Amygdala (tissue), 56 donors: ENCODE measurements around the gene PRRG2.

ENCODE experiments used
- DNase-seq, 56 donors: peaks; one replicate each; lab custom pipeline; 2025; lab: John Stamatoyannopoulos, UW

PRRG2 gene

DNA sequence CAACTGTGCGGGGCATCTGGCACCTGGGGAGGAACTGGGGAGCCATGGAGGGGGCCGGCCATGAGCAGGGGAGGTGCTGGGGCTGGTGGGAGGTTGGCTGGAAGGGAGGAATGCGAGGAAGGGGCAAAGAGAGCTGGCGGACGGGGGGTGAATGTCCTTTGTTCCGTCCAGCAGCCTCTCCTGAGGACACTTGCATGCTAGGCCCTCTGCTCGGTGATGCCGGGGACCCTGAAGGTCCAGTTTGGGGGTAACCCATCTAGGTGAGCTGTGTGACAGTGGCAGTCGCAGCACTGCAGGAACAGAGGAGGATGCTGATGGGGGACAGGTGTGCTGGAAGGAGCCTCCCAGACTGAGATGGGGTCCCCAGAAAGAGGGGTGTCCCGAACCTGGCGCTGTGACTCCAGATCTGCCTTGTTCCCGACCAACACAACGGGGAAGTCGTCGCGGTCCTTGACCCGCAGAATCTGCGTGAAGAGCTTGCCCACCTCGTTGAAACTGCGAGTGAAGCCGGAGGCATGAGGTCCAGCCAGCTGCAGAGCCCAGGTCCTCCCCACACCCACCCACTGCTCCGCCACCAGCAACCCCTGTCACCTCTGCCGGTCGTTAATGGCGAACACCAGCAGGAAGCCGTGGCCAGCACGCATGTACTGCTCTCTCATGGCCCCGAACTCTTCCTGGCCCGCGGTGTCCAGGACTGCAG, 55.3 kb downstream of the PRRG2 start:
- DNase-seq = peak in 1 of 56 donors; percentile 13

DNA sequence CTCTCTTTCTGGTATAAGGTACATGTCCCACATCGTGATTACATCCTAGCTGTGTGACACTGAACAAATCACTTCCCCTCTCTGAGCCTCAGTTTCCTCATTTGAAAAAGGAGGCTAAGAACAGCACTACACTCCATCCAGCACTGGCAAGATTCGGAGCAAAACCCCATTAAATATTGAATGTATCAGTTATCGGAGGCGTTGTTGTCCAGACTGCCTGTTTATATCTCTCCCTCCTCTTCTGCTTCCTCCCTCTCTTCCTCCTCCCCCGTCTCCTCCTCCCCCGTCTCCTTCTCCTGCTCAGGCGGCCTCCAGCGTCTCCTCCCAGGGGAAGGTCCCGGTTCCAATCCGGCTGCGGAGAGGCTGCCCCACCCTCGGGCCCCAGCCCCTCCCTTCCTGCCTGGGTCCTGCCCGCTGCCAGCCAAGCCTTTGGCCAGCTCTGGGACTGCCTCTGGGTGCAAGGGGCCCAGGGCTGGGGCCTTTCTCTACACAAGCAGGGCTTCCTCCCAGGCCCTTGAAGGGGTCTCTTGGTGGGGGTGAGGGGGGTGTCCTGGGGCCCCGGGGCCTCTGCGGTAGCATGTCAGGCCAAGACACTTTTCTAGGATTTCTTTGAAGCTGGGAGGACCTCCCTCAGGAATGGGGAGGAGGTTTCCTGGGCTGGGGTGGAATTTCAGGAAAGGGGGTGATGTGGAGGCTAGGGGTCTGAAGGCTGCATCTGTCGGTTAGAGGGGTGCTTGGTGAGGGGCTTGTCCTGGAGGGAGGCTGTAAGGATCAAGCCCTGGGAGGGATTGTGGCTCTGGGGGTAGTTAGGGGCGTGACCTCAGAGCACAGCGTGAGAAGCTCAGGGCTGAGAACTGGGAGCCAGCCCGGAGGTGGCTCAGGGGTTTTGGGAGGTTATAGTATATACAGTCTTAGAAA, 57.0 kb downstream of the PRRG2 start:
- peak in 12 of 56 donors; percentile 4 to 43 (median 17) for DNase-seq

DNA sequence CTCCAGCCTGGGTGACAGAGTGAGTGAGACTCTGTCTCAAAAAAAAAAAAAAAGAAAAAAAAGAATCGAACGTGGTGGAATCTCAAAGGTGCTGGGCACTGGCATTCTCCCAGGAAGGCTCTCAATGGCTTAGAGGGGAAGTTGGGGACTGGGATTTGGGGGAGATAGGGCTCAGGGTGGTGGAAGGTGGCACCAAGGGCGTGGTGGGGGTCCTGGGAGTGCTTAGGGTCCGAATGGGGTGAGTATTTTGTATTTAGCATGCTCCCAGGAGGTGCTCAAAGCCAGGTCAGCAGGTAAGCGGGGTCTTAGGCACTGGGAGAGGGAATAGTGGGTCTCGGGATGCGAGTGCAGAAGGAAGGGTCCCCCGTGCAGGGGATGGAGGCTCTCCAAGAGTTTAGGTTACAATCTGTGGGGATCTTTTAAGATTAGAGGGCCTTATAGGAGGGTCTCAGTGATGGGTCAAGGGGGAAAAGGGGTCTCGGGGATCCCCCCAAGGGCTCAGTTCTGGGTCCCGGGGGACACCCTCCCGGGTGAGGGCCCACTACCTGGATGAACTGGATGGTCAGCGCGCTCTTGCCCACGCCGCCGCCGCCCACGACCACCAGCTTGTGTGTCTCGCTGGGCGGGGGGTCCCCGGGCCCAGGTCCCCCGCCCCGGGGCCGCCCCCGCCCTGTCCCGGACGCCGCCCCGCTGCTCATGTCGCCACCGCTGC, 58.4 kb downstream of the PRRG2 start:
- no peak for DNase-seq

DNA sequence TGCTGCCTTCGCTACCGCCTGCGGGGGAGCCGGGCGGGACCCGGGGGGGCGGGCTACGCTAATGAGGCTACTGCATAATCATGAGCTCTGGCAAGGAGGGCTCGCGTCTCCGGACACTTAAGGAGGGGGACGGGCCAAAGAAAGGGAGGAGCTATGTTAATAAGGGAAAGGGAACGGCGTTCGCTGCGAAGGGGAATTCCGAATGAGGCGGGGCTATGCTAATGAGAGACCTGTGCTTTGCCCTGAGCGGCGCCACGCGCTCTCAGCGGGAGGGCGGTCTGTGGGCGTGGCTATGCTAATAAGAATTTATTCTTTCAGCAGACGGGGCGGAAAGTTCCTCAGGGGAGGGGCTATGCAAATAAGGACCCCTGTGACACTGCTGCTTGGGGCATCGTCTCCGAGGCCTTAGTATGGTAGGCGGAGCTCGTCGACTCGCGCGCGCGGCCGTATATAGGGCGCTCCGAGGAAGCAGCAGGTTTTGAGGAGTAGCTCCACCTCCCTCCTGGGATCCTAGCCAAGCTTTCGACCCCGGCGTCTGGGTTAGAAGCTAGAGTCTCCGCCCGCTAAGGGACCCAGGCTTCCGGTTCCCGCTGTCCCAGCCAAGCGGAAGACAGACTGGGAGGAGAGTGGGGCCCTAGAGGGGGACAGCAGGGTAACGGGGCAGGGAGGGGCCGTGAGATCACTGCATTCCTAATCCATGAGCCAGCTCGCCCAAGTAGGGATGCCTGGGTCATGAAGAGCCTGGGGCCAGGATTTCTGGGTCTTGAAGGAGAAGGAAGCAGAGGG, 59.2 kb downstream of the PRRG2 start, which contains the start of gene RRAS:
RRAS (minus strand) TSS at position 31 of the 786 bp plus-strand sequence. CDS start 45 bp downstream, outside the sequence.
- DNase-seq = peak; percentile 36 to 100 (median 98)
